Peyer's patch (tissue), 4 donors: ENCODE data around the gene ZHX3.

Source experiments
- CTCF ChIP-seq, 6 experiments: fragments of 450-650 bp in 4 of 6; fragments of 200-600 bp in 2 of 6; sonication (generic) in 1 of 6; IDR thresholded peaks; one replicate each; pipeline ENCODE4 v1.5.1; 2017 to 2019; ENCODE audit warnings: antibody characterized with exemption in 6 of 6, mild to moderate bottlenecking in 3 of 6, moderate library complexity in 1 of 6
- POLR2A ChIP-seq, 2 donors: fragments of 450-650 bp; IDR thresholded peaks; one replicate each; pipeline ENCODE4 v1.5.1; 2017; ENCODE audit warnings: antibody characterized with exemption in 2 of 2, mild to moderate bottlenecking in 2 of 2, moderate library complexity in 2 of 2

DNA sequence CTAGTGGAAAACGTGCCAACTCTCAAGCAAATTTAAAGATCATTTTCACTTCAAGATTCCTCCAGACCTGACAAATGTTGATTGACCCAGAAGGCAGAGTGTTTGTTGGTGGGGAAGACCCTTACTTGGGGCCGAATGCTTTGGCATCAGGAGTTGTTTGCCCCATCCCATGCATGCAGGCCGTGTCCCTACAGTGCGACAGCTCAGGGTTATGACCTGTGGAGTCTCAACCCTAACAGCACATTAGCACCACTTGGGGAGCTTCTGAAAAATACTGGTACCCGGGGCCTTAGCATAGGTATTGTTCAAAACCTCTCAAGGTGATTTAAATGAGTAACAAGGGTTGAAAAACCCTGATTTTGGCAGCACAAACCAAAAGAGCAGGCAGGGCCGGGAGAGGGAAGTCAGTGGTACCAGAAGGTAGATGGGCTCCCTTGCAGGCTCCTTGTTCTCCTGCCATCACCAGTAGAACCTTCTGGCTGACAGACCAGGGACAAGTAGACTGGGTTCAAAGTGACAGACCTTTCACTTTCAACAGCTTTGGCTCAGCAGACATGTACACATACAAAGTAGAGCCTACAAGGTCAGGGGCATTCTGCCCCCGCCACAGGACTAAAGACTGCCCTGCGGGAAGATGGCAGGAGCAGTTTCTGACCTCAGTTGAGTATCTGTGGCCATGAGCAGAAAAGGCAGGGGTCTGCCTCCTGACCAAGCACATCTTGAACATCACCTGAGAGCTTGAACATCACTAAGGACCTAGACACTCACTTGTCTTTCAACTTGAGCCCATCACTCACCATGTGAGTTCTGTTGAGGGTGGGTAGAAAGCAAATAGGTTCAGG, 140.6 kb downstream of the ZHX3 start:
- TF ChIP-seq CTCF (IDR thresholded peaks at IDR 0.05) (no peak), POLR2A (IDR thresholded peaks at IDR 0.05) (no peak)
